Measurements from ENCODE around the gene PTOV1.

GRCh38 chr19:49818649-49819370, 32.1 kb upstream of the PTOV1 start:
- no peak for TF ChIP-seq POLR2A (IDR thresholded peaks at IDR 0.05; ENCODE audit: low read depth, low read length)
- TF ChIP-seq TAF1 (IDR thresholded peaks at IDR 0.05; ENCODE audit: borderline replicate concordance, low read depth, low read length): no peak
- TF ChIP-seq POLR2AphosphoS5 (IDR thresholded peaks at IDR 0.05; ENCODE audit: low read depth, low read length): no peak

All from GM12892 (cell line).